Vagina (tissue), 2 donors: ENCODE measurements around the gene ARHGAP26. TPM values are rescaled to one million over a fixed set of nuclear protein-coding genes. Genes with fewer than 3 reads are reported as not detected.

ENCODE experiments used
- DNase-seq, 2 donors: peaks; one replicate each; pipeline ENCODE4 v3.0.0-alpha.2; 2017; ENCODE audit errors: extremely low spot score in 2 of 2
- H3K27ac ChIP-seq: fragments of 200-600 bp; sonication (generic); one replicate; pipeline ENCODE4 v1.5.1; 2019
- H3K27me3 ChIP-seq: fragments of 200-600 bp; sonication (generic); one replicate; pipeline ENCODE4 v1.5.1; 2019
- H3K36me3 ChIP-seq, 2 donors: fragments of 200-600 bp; sonication (generic); one replicate each; pipeline ENCODE4 v1.5.1; 2017 to 2019
- H3K4me1 ChIP-seq: fragments of 200-600 bp; sonication (generic); one replicate; pipeline ENCODE4 v1.5.1; 2019
- H3K4me3 ChIP-seq, 2 donors: fragments of 200-600 bp; sonication (generic); 1 replicate in 1 of 2; 2 replicates in 1 of 2; pipeline ENCODE4 v1.5.1; 2016 to 2019
- H3K9me3 ChIP-seq: fragments of 200-600 bp; sonication (generic); one replicate; pipeline ENCODE4 v1.5.1; 2019
- POLR2A ChIP-seq, 2 donors: fragments of 450-650 bp; IDR thresholded peaks; one replicate each; pipeline ENCODE4 v1.6.1; 2017; ENCODE audit warnings: antibody characterized with exemption in 2 of 2, mild to moderate bottlenecking in 2 of 2, moderate library complexity in 2 of 2
- POLR2AphosphoS5 ChIP-seq, 2 donors: sonication (generic); formaldehyde crosslinking; IDR thresholded peaks; one replicate each; pipeline ENCODE4 v1.9.0; 2017; ENCODE audit warnings: antibody characterized with exemption in 2 of 2, mild to moderate bottlenecking in 2 of 2, low read depth in 1 of 2; ENCODE audit not compliant: insufficient read depth in 1 of 2
- intact Hi-C: fragments of 100-400 bp; cut with DNase I; formaldehyde crosslinking; loops from one replicate; pipeline ENCODE4 v1.15.1; 2023
- total RNA-seq: library from RNA; depleted of rRNA; stranded (reverse); fragments of >200 nt; gene quantifications from one replicate; pipeline ENCODE4 v1.2.3, GENCODE V29; 2016
- TF ChIP-seq, protein P1 (sequence below), 3 experiments: fragments of 450-650 bp in 2 of 3; fragments of 200-600 bp in 1 of 3; sonication (generic) in 1 of 3; IDR thresholded peaks; one replicate each; pipeline ENCODE4 v1.5.1; 2017 to 2019; ENCODE audit warnings: antibody characterized with exemption in 3 of 3, mild to moderate bottlenecking in 2 of 3, moderate library complexity in 2 of 3

The ARHGAP26 gene
- total RNA-seq, 1 donor from 2014 or later = 42.5 TPM

- Histone ChIP-seq H3K4me1 (no peaks in the 10 kb centered on the region), H3K4me3 (no peak overlapping the region), H3K27me3 (no peaks in the 10 kb centered on the region), H3K36me3 (no peaks in the 10 kb centered on the region), H3K27ac (no peak overlapping the region), H3K9me3 (no peaks in the 10 kb centered on the region)
- intact Hi-C loops = no loop called here
- TF ChIP-seq POLR2AphosphoS5 (IDR thresholded peaks at IDR 0.05; ENCODE audit: insufficient read depth in 1 of 2, low read depth in 1 of 2) = no peak
- TF ChIP-seq POLR2A (IDR thresholded peaks at IDR 0.05) = no peak
- TF ChIP-seq, protein P1, sequence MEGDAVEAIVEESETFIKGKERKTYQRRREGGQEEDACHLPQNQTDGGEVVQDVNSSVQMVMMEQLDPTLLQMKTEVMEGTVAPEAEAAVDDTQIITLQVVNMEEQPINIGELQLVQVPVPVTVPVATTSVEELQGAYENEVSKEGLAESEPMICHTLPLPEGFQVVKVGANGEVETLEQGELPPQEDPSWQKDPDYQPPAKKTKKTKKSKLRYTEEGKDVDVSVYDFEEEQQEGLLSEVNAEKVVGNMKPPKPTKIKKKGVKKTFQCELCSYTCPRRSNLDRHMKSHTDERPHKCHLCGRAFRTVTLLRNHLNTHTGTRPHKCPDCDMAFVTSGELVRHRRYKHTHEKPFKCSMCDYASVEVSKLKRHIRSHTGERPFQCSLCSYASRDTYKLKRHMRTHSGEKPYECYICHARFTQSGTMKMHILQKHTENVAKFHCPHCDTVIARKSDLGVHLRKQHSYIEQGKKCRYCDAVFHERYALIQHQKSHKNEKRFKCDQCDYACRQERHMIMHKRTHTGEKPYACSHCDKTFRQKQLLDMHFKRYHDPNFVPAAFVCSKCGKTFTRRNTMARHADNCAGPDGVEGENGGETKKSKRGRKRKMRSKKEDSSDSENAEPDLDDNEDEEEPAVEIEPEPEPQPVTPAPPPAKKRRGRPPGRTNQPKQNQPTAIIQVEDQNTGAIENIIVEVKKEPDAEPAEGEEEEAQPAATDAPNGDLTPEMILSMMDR (IDR thresholded peaks at IDR 0.05) = no peak
- no peak for DNase-seq
Observed at GRCh38 chr5:142934051-142934762, 164.0 kb downstream of the ARHGAP26 start.

DNA sequence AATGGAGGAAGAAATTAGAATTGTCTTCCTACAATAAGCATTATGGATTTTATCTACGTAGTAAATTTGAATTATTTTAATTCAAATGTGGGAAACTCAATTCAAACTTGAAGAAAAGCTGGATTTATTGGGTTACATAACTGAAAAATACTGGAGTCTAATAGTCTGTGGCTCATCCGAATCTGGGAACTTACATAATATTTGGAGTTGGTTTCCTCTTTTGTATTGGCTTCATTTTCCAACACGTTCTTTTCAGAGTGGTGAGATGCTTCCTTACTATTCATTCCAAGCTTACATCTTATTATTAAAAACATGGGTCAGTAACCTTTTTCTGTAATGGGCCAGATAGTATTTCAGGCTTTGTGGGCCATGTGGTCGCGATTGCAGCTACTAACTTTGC, 164.8 kb downstream of the ARHGAP26 start:
- H3K4me1 ChIP-seq = no peaks in the 10 kb centered on the region
- H3K9me3 ChIP-seq = no peaks in the 10 kb centered on the region
- intact Hi-C loops = no loop called here
- DNase-seq = no peak
- TF ChIP-seq, protein P1 (IDR thresholded peaks at IDR 0.05) = no peak
- TF ChIP-seq POLR2AphosphoS5 (IDR thresholded peaks at IDR 0.05; ENCODE audit: insufficient read depth in 1 of 2, low read depth in 1 of 2) = no peak
- TF ChIP-seq POLR2A (IDR thresholded peaks at IDR 0.05) = no peak
- no peak overlapping the region for H3K27ac ChIP-seq
- H3K36me3 ChIP-seq = no peaks in the 10 kb centered on the region
- no peaks in the 10 kb centered on the region for H3K27me3 ChIP-seq
- no peak overlapping the region for H3K4me3 ChIP-seq

GRCh38 chr5:142937374-142937773, 167.2 kb downstream of the ARHGAP26 start:
- Histone ChIP-seq H3K9me3 (no peaks in the 10 kb centered on the region), H3K4me3 (no peak overlapping the region), H3K4me1 (no peaks in the 10 kb centered on the region), H3K36me3 (no peaks in the 10 kb centered on the region), H3K27ac (no peak overlapping the region), H3K27me3 (no peaks in the 10 kb centered on the region)
- DNase-seq = no peak
- TF ChIP-seq, protein P1 (IDR thresholded peaks at IDR 0.05) = no peak
- TF ChIP-seq POLR2A (IDR thresholded peaks at IDR 0.05) (no peak), POLR2AphosphoS5 (IDR thresholded peaks at IDR 0.05; ENCODE audit: insufficient read depth in 1 of 2, low read depth in 1 of 2) (no peak)
- intact Hi-C loops = no loop called here

DNA sequence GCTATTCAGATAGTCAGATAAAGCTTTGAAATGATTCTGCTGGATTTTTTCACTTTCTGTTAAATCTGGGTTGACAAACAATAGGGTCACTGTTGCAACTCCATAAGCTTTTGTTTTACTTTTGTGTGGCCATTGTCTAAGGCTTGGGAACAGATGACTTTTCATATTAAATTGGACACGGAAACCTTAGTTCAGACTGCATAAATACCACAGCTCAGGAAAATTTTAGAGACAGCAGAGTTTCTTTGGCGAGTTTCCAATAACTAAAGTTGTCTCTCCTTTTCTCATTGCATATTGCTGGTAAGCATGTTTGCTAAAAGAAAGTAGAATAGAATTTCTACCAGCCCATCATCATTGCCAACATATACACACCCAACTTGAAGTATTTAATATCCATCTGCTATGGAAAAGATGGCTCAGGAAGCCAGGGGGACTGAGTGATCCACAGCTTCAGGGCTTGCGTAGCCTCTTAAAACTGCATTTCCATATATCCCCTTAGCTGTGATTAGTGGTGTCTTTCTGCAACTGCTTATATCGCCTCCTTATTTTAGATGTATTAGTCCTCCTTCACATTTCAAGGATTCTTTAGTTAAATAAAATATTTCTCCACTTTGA, 168.2 kb downstream of the ARHGAP26 start:
- TF ChIP-seq, protein P1 (IDR thresholded peaks at IDR 0.05) = no peak
- TF ChIP-seq POLR2AphosphoS5 (IDR thresholded peaks at IDR 0.05; ENCODE audit: insufficient read depth in 1 of 2, low read depth in 1 of 2) (no peak), POLR2A (IDR thresholded peaks at IDR 0.05) (no peak)
- intact Hi-C loops = no loop called here
- H3K4me3 ChIP-seq = no peak overlapping the region
- no peaks in the 10 kb centered on the region for H3K9me3 ChIP-seq
- H3K27ac ChIP-seq = no peak overlapping the region
- DNase-seq = no peak
- H3K36me3 ChIP-seq = no peaks in the 10 kb centered on the region
- no peaks in the 10 kb centered on the region for H3K27me3 ChIP-seq
- H3K4me1 ChIP-seq = no peaks in the 10 kb centered on the region

DNA sequence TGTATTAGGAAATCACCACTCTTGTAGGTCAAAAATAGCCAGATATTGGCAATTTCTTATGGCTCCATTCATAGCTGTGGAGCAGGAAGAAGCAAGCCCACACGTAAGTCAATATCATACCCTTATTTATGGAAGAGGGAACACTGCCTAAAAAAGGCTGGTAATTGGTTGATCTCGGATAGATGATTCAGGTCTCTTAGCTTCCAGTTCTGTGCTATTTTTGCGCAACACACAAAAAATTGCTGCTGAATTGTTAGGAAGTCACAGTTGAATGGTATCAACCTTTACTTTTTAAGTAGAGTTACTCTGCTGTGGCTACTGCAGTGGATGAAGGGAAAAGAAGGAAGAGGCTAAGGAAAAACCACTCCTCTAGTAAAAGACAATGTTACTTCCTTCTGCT, 168.8 kb downstream of the ARHGAP26 start:
- H3K4me1 ChIP-seq = no peaks in the 10 kb centered on the region
- no peaks in the 10 kb centered on the region for H3K27me3 ChIP-seq
- intact Hi-C loops = no loop called here
- no peaks in the 10 kb centered on the region for H3K9me3 ChIP-seq
- DNase-seq = no peak
- H3K4me3 ChIP-seq = no peak overlapping the region
- TF ChIP-seq, protein P1 (IDR thresholded peaks at IDR 0.05) = no peak
- TF ChIP-seq POLR2A (IDR thresholded peaks at IDR 0.05) = no peak
- TF ChIP-seq POLR2AphosphoS5 (IDR thresholded peaks at IDR 0.05; ENCODE audit: insufficient read depth in 1 of 2, low read depth in 1 of 2) = no peak
- H3K27ac ChIP-seq = no peak overlapping the region
- no peaks in the 10 kb centered on the region for H3K36me3 ChIP-seq
